B cell (primary cell): ENCODE measurements around the gene RGS17. TPM values are rescaled to one million over a fixed set of nuclear protein-coding genes. Genes with fewer than 3 reads are reported as not detected.
"Not testable (repeated sequence)": the region's sequence is repeated elsewhere in the genome, so short reads cannot be mapped to it uniquely, and the experiment has no call there.

ENCODE experiments used
- ATAC-seq: fragments of 200-7000 bp; cut with Tn5 transposase; one replicate; pipeline ENCODE4 v1.10.0; 2021; ENCODE audit warnings: low read depth, mild to moderate bottlenecking, moderate number of reproducible peaks, moderate library complexity
- CTCF ChIA-PET: fragments of 350-600 bp; sonication (Branson Sonifier 250); formaldehyde crosslinking; loops from one replicate; lab custom pipeline; 2021; ENCODE audit warnings: antibody characterized with exemption, inconsistent platforms; lab: Charles Lee
- POLR2A ChIA-PET: fragments of 350-600 bp; sonication (Branson Sonifier 250); formaldehyde crosslinking; loops from one replicate; lab custom pipeline; 2021; ENCODE audit warnings: antibody characterized with exemption; lab: Charles Lee
- DNase-seq: peaks from one replicate; pipeline ENCODE4 v3.0.0; 2013
- H2AFZ ChIP-seq: 2 replicates; pipeline ENCODE4 v1.6.1; 2012; ENCODE audit warnings: mild to moderate bottlenecking, low read depth, low read length; ENCODE audit not compliant: insufficient read depth, poor library complexity, severe bottlenecking
- H3K27ac ChIP-seq, 2 donors: 1 replicate in 1 of 2; 2 replicates in 1 of 2; pipeline ENCODE4 v1.5.1; 2012 to 2013; ENCODE audit warnings: low read length in 2 of 2, mild to moderate bottlenecking in 2 of 2, moderate library complexity in 1 of 2
- H3K27me3 ChIP-seq, 4 experiments: fragments of 200-600 bp in 1 of 4; sonication (generic) in 1 of 4; replicated peaks in 1 of 4; 1 replicate in 2 of 4; 2 replicates in 2 of 4; pipeline versions ENCODE4 v1.6.1 to v1.7.0; 2013 to 2016; ENCODE audit warnings: low read length in 3 of 4, mild to moderate bottlenecking in 2 of 4, mixed read lengths in 1 of 4, moderate library complexity in 1 of 4; ENCODE audit not compliant: insufficient read depth in 4 of 4, control insufficient read depth in 3 of 4; ENCODE audit errors: control extremely low read depth in 1 of 4
- H3K36me3 ChIP-seq, 2 experiments: replicated peaks in 1 of 2; 1 replicate in 1 of 2; 2 replicates in 1 of 2; pipeline versions ENCODE4 v1.6.1 to v1.7.1; 2013; ENCODE audit warnings: low read length in 1 of 2; ENCODE audit not compliant: insufficient read depth in 2 of 2, control insufficient read depth in 1 of 2; ENCODE audit errors: control extremely low read depth in 1 of 2, extremely low read depth in 1 of 2
- H3K4me1 ChIP-seq, 2 donors: fragments of 200-600 bp in 1 of 2; sonication (generic) in 1 of 2; 1 replicate in 1 of 2; 2 replicates in 1 of 2; pipeline versions ENCODE4 v1.5.1 to v1.6.1; 2013 to 2017; ENCODE audit warnings: low read length in 2 of 2; ENCODE audit not compliant: control insufficient read depth in 2 of 2, insufficient read depth in 2 of 2
- H3K4me2 ChIP-seq: replicated peaks from 2 replicates; pipeline ENCODE3; 2012; ENCODE audit warnings: mild to moderate bottlenecking, low read depth, low read length; ENCODE audit not compliant: poor library complexity, severe bottlenecking
- H3K4me3 ChIP-seq, 5 experiments: fragments of 200-600 bp in 1 of 5; sonication (generic) in 1 of 5; 1 replicate in 3 of 5; 2 replicates in 2 of 5; pipeline versions ENCODE4 v1.5.1 to v1.7.0; 2011 to 2016; ENCODE audit warnings: low read length in 4 of 5, mild to moderate bottlenecking in 4 of 5, low read depth in 2 of 5, control low read depth in 1 of 5, moderate library complexity in 1 of 5; ENCODE audit not compliant: insufficient read depth in 1 of 5; ENCODE audit errors: control extremely low read depth in 1 of 5, extremely low read depth in 1 of 5
- H3K79me2 ChIP-seq: fragments of 200-600 bp; sonication (generic); one replicate; pipeline ENCODE4 v1.6.0; 2016; ENCODE audit warnings: low read length; ENCODE audit not compliant: control insufficient read depth, insufficient read depth
- H3K9ac ChIP-seq: fragments of 200-600 bp; sonication (generic); 2 replicates; pipeline ENCODE4 v1.6.1; 2017; ENCODE audit warnings: mild to moderate bottlenecking, low read length, moderate library complexity
- H3K9me3 ChIP-seq, 3 donors: one replicate each; pipeline versions ENCODE4 v1.6.1 to v1.7.1; 2013; ENCODE audit warnings: low read length in 2 of 3; ENCODE audit not compliant: control insufficient read depth in 2 of 3, insufficient read depth in 1 of 3; ENCODE audit errors: control extremely low read depth in 1 of 3
- H4K20me1 ChIP-seq: 2 replicates; pipeline ENCODE4 v1.6.0; 2012; ENCODE audit warnings: mild to moderate bottlenecking, low read length; ENCODE audit not compliant: insufficient read depth, control insufficient read depth, poor library complexity, severe bottlenecking
- H3K27ac Mint-ChIP-seq: one replicate; pipeline ENCODE4 v1.8.0; 2021; ENCODE audit warnings: mixed read lengths
- H3K27me3 Mint-ChIP-seq: one replicate; pipeline ENCODE4 v1.8.0; 2021; ENCODE audit warnings: mixed read lengths
- H3K4me1 Mint-ChIP-seq: one replicate; pipeline ENCODE4 v1.8.0; 2021; ENCODE audit warnings: mixed read lengths
- H3K4me3 Mint-ChIP-seq: one replicate; pipeline ENCODE4 v1.8.0; 2021; ENCODE audit warnings: mixed read lengths
- H3K9me3 Mint-ChIP-seq: one replicate; pipeline ENCODE4 v1.8.0; 2022; ENCODE audit warnings: mixed read lengths; ENCODE audit not compliant: insufficient read depth
- EZH2 ChIP-seq: IDR thresholded peaks from 2 replicates; pipeline ENCODE4 v1.6.1; 2012; ENCODE audit warnings: borderline replicate concordance, low read depth, mild to moderate bottlenecking, moderate library complexity, low read length; ENCODE audit not compliant: insufficient read depth, poor library complexity, severe bottlenecking
- WGBS: methylation state at CpG from one replicate; pipeline ENCODE4 v1.1.5; 2013; ENCODE audit warnings: missing lambda C conversion rate; ENCODE audit not compliant: insufficient coverage; 5-methylcytosine and 5-hydroxymethylcytosine counted together
- intact Hi-C: fragments of 100-400 bp; cut with micrococcal nuclease; formaldehyde crosslinking; loops from one replicate; pipeline ENCODE4 v1.10.0; 2022
- polyA plus RNA-seq: library from polyadenylated mRNA; depleted of rRNA; stranded (reverse); fragments of >200 nt; gene quantifications from 2 replicates; pipeline ENCODE4 v1.2.3, GENCODE V29; 2012
- total RNA-seq, 2 donors: library from RNA; stranded (reverse); fragments of 120-200 nt in 1 of 2; gene quantifications; 1 replicate in 1 of 2; 2 replicates in 1 of 2; pipeline versions ENCODE4 v1.2.3 to v1.2.4, GENCODE V29; 2013 to 2022
- TF ChIP-seq, protein P1 (sequence below): fragments of 200-600 bp; IDR thresholded peaks from one replicate; pipeline ENCODE4 v1.8.0; 2022; ENCODE audit warnings: antibody characterized with exemption, mild to moderate bottlenecking

The RGS17 gene
- total and polyA plus RNA-seq, 2 donors (not counting 1 experiment from before 2014, with no cell fraction given): not detected

DNA sequence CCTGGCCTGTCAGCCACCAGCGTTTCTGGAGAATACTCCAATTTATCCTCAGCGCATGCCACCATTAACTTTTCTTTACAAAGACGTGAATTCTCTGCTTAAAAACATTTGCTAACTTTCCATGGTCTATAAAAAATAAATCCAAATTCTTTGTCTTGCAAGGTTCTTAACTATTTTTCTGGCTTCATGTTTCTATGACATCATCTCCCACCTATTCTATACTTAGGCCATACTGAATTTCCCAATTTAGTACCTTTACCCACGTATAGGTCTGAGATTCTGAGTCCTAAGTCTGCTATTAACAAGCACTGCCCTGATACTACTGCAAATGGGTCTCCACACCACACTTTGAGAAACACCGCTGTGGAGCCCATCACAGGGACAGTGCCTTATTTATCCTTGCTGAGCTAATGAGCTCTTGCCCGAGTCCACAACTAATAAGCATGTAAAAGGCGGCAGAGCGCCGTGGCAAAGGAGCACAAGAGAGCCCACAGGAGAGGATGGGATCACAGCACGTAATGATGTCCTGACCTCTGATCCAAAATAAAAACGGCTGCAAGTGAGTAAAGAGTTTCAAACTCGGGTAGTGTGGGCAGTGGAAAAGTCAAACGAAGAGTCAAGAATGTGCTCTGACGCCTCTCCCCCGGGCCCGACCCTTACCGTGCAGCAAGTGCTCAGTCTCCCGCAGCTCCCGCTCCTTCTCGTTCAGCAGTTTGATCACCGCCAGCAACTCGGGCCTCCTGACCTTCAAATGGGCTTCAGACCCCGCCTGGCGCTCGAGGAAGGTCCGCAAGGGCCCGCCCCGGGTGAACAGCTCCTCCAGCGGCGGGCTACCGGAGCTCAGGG is 129.1 kb downstream of the RGS17 start:
- 6% methylated on average over 27 of the region's 31 CpGs for WGBS
- Mint-ChIP-seq H3K4me3 (peak overlapping the region; percentile 100), H3K27ac (peak overlapping the region; percentile 86), H3K4me1 (peaks cover 47% of the 10 kb centered on the region), H3K9me3 (no peaks in the 10 kb centered on the region), H3K27me3 (no peaks in the 10 kb centered on the region)
- H3K9me3 ChIP-seq: no peaks in the 10 kb centered on the region
- peak; percentile 46 for DNase-seq
- H4K20me1 ChIP-seq: peaks cover 12% of the 10 kb centered on the region
- peaks cover 3 to 10% of the 10 kb centered on the region in 2 experiments for H3K36me3 ChIP-seq
- H3K79me2 ChIP-seq: peaks cover 47% of the 10 kb centered on the region
- ATAC-seq: no peak
- no peaks in the 10 kb centered on the region for H3K27me3 ChIP-seq
- H3K4me2 ChIP-seq: peak overlapping the region; percentile 70
- CTCF ChIA-PET: interaction anchor here (1.4 kb wide), 1 partner anchor 19 kb away, joined by 5 read pairs; the partner anchor contains the start of gene FBXO5
- peak overlapping the region; percentile 72 to 89 for H3K27ac ChIP-seq
- peak overlapping the region; percentile 71 to 94 (median 82) for H3K4me3 ChIP-seq
- POLR2A ChIA-PET: no interaction called here
- H3K9ac ChIP-seq: peak overlapping the region; percentile 69
- peak overlapping the region; percentile 81 for H2AFZ ChIP-seq
- H3K4me1 ChIP-seq: peaks cover 20 to 25% of the 10 kb centered on the region in 2 donors
- intact Hi-C loops: loop anchor here (2.0 kb wide), 2 partner anchors 19 to 1611 kb away; partner anchors contain the start of genes FBXO5 and ZBTB2
- TF ChIP-seq, protein P1, sequence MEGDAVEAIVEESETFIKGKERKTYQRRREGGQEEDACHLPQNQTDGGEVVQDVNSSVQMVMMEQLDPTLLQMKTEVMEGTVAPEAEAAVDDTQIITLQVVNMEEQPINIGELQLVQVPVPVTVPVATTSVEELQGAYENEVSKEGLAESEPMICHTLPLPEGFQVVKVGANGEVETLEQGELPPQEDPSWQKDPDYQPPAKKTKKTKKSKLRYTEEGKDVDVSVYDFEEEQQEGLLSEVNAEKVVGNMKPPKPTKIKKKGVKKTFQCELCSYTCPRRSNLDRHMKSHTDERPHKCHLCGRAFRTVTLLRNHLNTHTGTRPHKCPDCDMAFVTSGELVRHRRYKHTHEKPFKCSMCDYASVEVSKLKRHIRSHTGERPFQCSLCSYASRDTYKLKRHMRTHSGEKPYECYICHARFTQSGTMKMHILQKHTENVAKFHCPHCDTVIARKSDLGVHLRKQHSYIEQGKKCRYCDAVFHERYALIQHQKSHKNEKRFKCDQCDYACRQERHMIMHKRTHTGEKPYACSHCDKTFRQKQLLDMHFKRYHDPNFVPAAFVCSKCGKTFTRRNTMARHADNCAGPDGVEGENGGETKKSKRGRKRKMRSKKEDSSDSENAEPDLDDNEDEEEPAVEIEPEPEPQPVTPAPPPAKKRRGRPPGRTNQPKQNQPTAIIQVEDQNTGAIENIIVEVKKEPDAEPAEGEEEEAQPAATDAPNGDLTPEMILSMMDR: no peak
- TF ChIP-seq EZH2: no peak

DNA sequence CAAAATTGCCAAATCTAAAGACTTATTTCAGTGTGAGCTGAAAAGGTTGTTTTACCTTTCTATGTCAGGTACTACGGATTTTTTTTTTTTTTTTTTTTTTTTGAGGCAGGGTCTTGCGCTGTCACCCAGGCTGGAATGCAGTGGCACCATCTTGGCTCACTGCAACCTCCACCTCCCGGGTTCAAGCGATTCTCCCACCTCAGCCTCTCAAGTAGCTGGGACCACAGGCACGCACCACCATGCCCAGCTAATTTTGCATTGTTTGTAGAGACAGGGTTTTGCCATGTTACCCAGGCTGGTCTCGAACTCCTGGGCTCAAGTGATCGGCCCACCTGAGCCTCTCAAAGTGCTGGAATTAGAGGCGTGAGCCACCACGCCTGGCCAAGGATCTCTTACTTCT is 130.3 kb downstream of the RGS17 start:
- Mint-ChIP-seq H3K4me1 (peaks cover 51% of the 10 kb centered on the region), H3K4me3 (peak overlapping the region; percentile 100)
- H3K9me3 Mint-ChIP-seq, H3K27me3 Mint-ChIP-seq, H2AFZ ChIP-seq, H3K27ac Mint-ChIP-seq, H3K27me3 ChIP-seq, H3K9ac ChIP-seq, DNase-seq, H3K9me3 ChIP-seq, H3K4me3 ChIP-seq, POLR2A ChIA-PET, ATAC-seq, intact Hi-C loops: not testable (repeated sequence)
- Histone ChIP-seq H3K4me1 (peaks cover 20 to 25% of the 10 kb centered on the region in 2 donors), H3K36me3 (peaks cover 3 to 22% of the 10 kb centered on the region in 2 experiments), H3K27ac (peak overlapping the region in 1 of 2 donors; percentile 89), H3K79me2 (peaks cover 57% of the 10 kb centered on the region), H3K4me2 (peak overlapping the region; percentile 70), H4K20me1 (peaks cover 12% of the 10 kb centered on the region)
- WGBS: 91% methylated on average over 5 of the region's 9 CpGs
- CTCF ChIA-PET: interaction anchor here (0.6 to 1.8 kb wide), 4 partner anchors 15 to 1160 kb away, joined by 4 to 5 read pairs (median 4); partner anchors contain the start of gene FBXO5
